Liver (tissue), 9 donors: ENCODE results near the gene ST7. TPM values are rescaled to one million over a fixed set of nuclear protein-coding genes. Genes with fewer than 3 reads are reported as not detected.

Experiments
- DNase-seq: peaks from one replicate; pipeline ENCODE4 v3.0.0-alpha.2; 2017; ENCODE audit warnings: low spot score
- H3K27ac ChIP-seq, 2 donors: one replicate each; pipeline ENCODE4 v1.7.0; 2013; ENCODE audit warnings: inconsistent platforms in 2 of 2, low read length in 2 of 2, control low read depth in 1 of 2, low read depth in 1 of 2, mild to moderate bottlenecking in 1 of 2
- H3K27me3 ChIP-seq, 4 donors: one replicate each; pipeline versions ENCODE4 v1.6.1 to v1.7.0; 2013; ENCODE audit warnings: low read length in 3 of 4, inconsistent platforms in 1 of 4, mild to moderate bottlenecking in 1 of 4, moderate library complexity in 1 of 4; ENCODE audit not compliant: control insufficient read depth in 4 of 4, insufficient read depth in 4 of 4
- H3K36me3 ChIP-seq, 4 donors: one replicate each; pipeline versions ENCODE4 v1.6.1 to v1.7.0; 2013; ENCODE audit warnings: low read length in 3 of 4, mild to moderate bottlenecking in 3 of 4, low read depth in 1 of 4, moderate library complexity in 1 of 4; ENCODE audit not compliant: control insufficient read depth in 4 of 4, insufficient read depth in 3 of 4
- H3K4me1 ChIP-seq, 4 donors: one replicate each; pipeline versions ENCODE4 v1.6.1 to v1.7.0; 2013; ENCODE audit warnings: low read length in 3 of 4, mild to moderate bottlenecking in 3 of 4, moderate library complexity in 1 of 4; ENCODE audit not compliant: control insufficient read depth in 4 of 4, insufficient read depth in 4 of 4
- H3K4me3 ChIP-seq, 3 donors: one replicate each; pipeline versions ENCODE4 v1.6.1 to v1.7.0; 2013; ENCODE audit warnings: low read length in 3 of 3, control low read depth in 1 of 3, low read depth in 1 of 3, mild to moderate bottlenecking in 1 of 3
- H3K9ac ChIP-seq, 2 donors: one replicate each; pipeline ENCODE4 v1.7.0; 2013; ENCODE audit warnings: low read length in 2 of 2, mild to moderate bottlenecking in 2 of 2, moderate library complexity in 2 of 2, control low read depth in 1 of 2, low read depth in 1 of 2
- H3K9me3 ChIP-seq, 4 donors: one replicate each; pipeline versions ENCODE4 v1.6.1 to v1.7.0; 2013; ENCODE audit warnings: low read length in 3 of 4; ENCODE audit not compliant: control insufficient read depth in 4 of 4
- CTCF ChIP-seq: fragments of 150-350 bp; IDR thresholded peaks from 2 replicates; pipeline ENCODE4 v1.5.1; 2017; ENCODE audit warnings: improper control_type of control experiment, low read depth, low read length; ENCODE audit not compliant: missing input control
- FOXA1 ChIP-seq: IDR thresholded peaks from 2 replicates; pipeline ENCODE4 v1.6.1; 2016; ENCODE audit warnings: antibody characterized with exemption
- FOXA2 ChIP-seq: IDR thresholded peaks from 2 replicates; pipeline ENCODE4 v1.6.1; 2016; ENCODE audit warnings: antibody characterized with exemption
- GABPA ChIP-seq, 2 donors: IDR thresholded peaks in 1 of 2; conservative IDR thresholded peaks in 1 of 2; 2 replicates each; pipeline ENCODE4 v1.6.1; 2016; ENCODE audit warnings: antibody characterized with exemption in 2 of 2, mild to moderate bottlenecking in 1 of 2, moderate library complexity in 1 of 2
- HNF4A ChIP-seq, 2 donors: conservative IDR thresholded peaks; 2 replicates each; pipeline ENCODE4 v1.6.1; 2016; ENCODE audit warnings: antibody characterized with exemption in 2 of 2, mild to moderate bottlenecking in 2 of 2
- JUND ChIP-seq, 2 donors: IDR thresholded peaks; 2 replicates each; pipeline ENCODE4 v1.6.1; 2016; ENCODE audit warnings: antibody characterized with exemption in 2 of 2
- MAX ChIP-seq: IDR thresholded peaks from 2 replicates; pipeline ENCODE4 v1.6.1; 2016; ENCODE audit warnings: antibody characterized with exemption
- NR2F2 ChIP-seq: IDR thresholded peaks from 2 replicates; pipeline ENCODE4 v1.6.1; 2016; ENCODE audit warnings: antibody characterized with exemption
- RAD21 ChIP-seq, 2 donors: IDR thresholded peaks; 2 replicates each; pipeline ENCODE4 v1.6.1; 2016; ENCODE audit warnings: antibody characterized with exemption in 2 of 2, mild to moderate bottlenecking in 2 of 2
- RXRA ChIP-seq, 2 donors: IDR thresholded peaks; 2 replicates each; pipeline ENCODE4 v1.6.1; 2017 to 2018; ENCODE audit warnings: antibody characterized with exemption in 2 of 2, mild to moderate bottlenecking in 1 of 2
- SP1 ChIP-seq: IDR thresholded peaks from 2 replicates; pipeline ENCODE4 v1.6.1; 2018; ENCODE audit warnings: antibody characterized with exemption, mild to moderate bottlenecking
- TAF1 ChIP-seq: conservative IDR thresholded peaks from 2 replicates; pipeline ENCODE4 v1.6.1; 2016; ENCODE audit warnings: antibody characterized with exemption, mild to moderate bottlenecking
- YY1 ChIP-seq: IDR thresholded peaks from 2 replicates; pipeline ENCODE4 v1.6.1; 2016; ENCODE audit warnings: antibody characterized with exemption, mild to moderate bottlenecking
- ZBTB33 ChIP-seq: IDR thresholded peaks from 2 replicates; pipeline ENCODE4 v1.6.1; 2016; ENCODE audit warnings: antibody characterized with exemption
- WGBS: extraction: QIAGEN DNeasy Blood & Tissue Kit; methylation state at CpG from one replicate; pipeline ENCODE4 v1.1.7; 2013; 5-methylcytosine and 5-hydroxymethylcytosine counted together
- polyA plus RNA-seq, 2 donors: library from polyadenylated mRNA; stranded (reverse) in 1 of 2; unstranded in 1 of 2; fragments of 200-250 nt in 1 of 2; fragments of >200 nt in 1 of 2; fragmentation: Nextera tagmentation in 1 of 2; extraction: Ambion mirVana in 1 of 2; gene quantifications; one replicate each; pipeline versions ENCODE4 v1.2.1 to v1.2.3, GENCODE V29; 2013 to 2015
- total RNA-seq, 2 donors: library from RNA; depleted of rRNA; stranded (reverse); fragments of >200 nt; gene quantifications; one replicate each; pipeline ENCODE4 v1.2.3, GENCODE V29; 2014
- TF ChIP-seq, protein P1 (sequence below): IDR thresholded peaks from 2 replicates; pipeline ENCODE4 v1.6.1; 2016; ENCODE audit warnings: antibody characterized with exemption, mild to moderate bottlenecking
- donor health status: healthy.
- donor health status: healthy.
- donor health status: healthy.
- donor health status: healthy.
- donor health status: healthy.

Gene ST7
- total and polyA plus RNA-seq, 4 donors, result 13.5 to 30.7 (median 22.6) TPM

- TF ChIP-seq ZBTB33, result no peak
These were observed 30.8 kb upstream of the ST7 start (continued) for GRCh38 chr7:116922545-116922944.

- TF ChIP-seq JUND (IDR thresholded peaks at IDR 0.05) (no peak), SP1 (no peak), GABPA (IDR thresholded peaks at IDR 0.05 in 1 of 2, conservative IDR thresholded peaks at IDR 0.05 in 1 of 2) (no peak), ZBTB33 (no peak), HNF4A (conservative IDR thresholded peaks at IDR 0.05) (no peak), CTCF (no peak), TAF1 (no peak), RAD21 (IDR thresholded peaks at IDR 0.05) (no peak), FOXA2 (no peak), RXRA (IDR thresholded peaks at IDR 0.05) (no peak), MAX (no peak), NR2F2 (no peak)
- Histone ChIP-seq H3K36me3 (peaks cover 0 to 2% (median 0%) of the 10 kb centered on the region in 4 donors), H3K4me3 (no peak overlapping the region), H3K27me3 (no peaks in the 10 kb centered on the region), H3K9me3 (no peaks in the 10 kb centered on the region), H3K9ac (no peak overlapping the region), H3K27ac (no peak overlapping the region), H3K4me1 (no peaks in the 10 kb centered on the region)
- WGBS, result 79% methylated on average over 5 of the region's 5 CpGs
- DNase-seq, result no peak
These were observed 28.6 kb upstream of the ST7 start for GRCh38 chr7:116924741-116925140.

GRCh38 chr7:116929021-116929420 lies 24.3 kb upstream of the ST7 start:
- 82% methylated on average over 3 of the region's 3 CpGs for WGBS
- no peak overlapping the region for H3K27ac ChIP-seq
- H3K4me1 ChIP-seq, result peaks cover 0 to 4% (median 1%) of the 10 kb centered on the region in 4 donors
- no peak overlapping the region for H3K4me3 ChIP-seq
- H3K36me3 ChIP-seq, result no peaks in the 10 kb centered on the region
- no peaks in the 10 kb centered on the region for H3K27me3 ChIP-seq
- no peak overlapping the region for H3K9ac ChIP-seq
- DNase-seq, result no peak
- no peaks in the 10 kb centered on the region for H3K9me3 ChIP-seq
- no peak for TF ChIP-seq RXRA (IDR thresholded peaks at IDR 0.05)
- no peak for TF ChIP-seq SP1
- no peak for TF ChIP-seq ZBTB33
- no peak for TF ChIP-seq FOXA2
- no peak for TF ChIP-seq FOXA1
- TF ChIP-seq JUND (IDR thresholded peaks at IDR 0.05), result no peak
- TF ChIP-seq, protein P1, sequence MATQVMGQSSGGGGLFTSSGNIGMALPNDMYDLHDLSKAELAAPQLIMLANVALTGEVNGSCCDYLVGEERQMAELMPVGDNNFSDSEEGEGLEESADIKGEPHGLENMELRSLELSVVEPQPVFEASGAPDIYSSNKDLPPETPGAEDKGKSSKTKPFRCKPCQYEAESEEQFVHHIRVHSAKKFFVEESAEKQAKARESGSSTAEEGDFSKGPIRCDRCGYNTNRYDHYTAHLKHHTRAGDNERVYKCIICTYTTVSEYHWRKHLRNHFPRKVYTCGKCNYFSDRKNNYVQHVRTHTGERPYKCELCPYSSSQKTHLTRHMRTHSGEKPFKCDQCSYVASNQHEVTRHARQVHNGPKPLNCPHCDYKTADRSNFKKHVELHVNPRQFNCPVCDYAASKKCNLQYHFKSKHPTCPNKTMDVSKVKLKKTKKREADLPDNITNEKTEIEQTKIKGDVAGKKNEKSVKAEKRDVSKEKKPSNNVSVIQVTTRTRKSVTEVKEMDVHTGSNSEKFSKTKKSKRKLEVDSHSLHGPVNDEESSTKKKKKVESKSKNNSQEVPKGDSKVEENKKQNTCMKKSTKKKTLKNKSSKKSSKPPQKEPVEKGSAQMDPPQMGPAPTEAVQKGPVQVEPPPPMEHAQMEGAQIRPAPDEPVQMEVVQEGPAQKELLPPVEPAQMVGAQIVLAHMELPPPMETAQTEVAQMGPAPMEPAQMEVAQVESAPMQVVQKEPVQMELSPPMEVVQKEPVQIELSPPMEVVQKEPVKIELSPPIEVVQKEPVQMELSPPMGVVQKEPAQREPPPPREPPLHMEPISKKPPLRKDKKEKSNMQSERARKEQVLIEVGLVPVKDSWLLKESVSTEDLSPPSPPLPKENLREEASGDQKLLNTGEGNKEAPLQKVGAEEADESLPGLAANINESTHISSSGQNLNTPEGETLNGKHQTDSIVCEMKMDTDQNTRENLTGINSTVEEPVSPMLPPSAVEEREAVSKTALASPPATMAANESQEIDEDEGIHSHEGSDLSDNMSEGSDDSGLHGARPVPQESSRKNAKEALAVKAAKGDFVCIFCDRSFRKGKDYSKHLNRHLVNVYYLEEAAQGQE, result no peak
- no peak for TF ChIP-seq TAF1
- no peak for TF ChIP-seq CTCF
- TF ChIP-seq YY1, result no peak
- TF ChIP-seq RAD21 (IDR thresholded peaks at IDR 0.05), result no peak
- TF ChIP-seq NR2F2, result no peak
- TF ChIP-seq HNF4A (conservative IDR thresholded peaks at IDR 0.05), result no peak
